Stimulated activated naive CD8-positive, alpha-beta T cell treated with anti-CD3 and anti-CD28 coated beads, Interleukin-15, amount 100 ng/mL, for 72 hours (primary cell): ENCODE results near the gene KCNMA1.

ENCODE experiments used
- ATAC-seq: fragments of 150-1000 bp; cut with Tn5 transposase; 2 replicates; pipeline ENCODE4 v1.10.0; 2021; ENCODE audit warnings: mild to moderate bottlenecking, moderate library complexity
- DNase-seq, 2 donors: peaks; one replicate each; pipeline ENCODE4 v3.0.0; 2021 to 2022
- H3K27ac Mint-ChIP-seq, 2 donors: one replicate each; pipeline ENCODE4 v1.8.0; 2022; ENCODE audit warnings: mild to moderate bottlenecking in 2 of 2, mixed read lengths in 2 of 2, moderate library complexity in 2 of 2
- H3K27me3 Mint-ChIP-seq: one replicate; pipeline ENCODE4 v1.8.0; 2022; ENCODE audit warnings: mixed read lengths
- H3K4me1 Mint-ChIP-seq: one replicate; pipeline ENCODE4 v1.8.0; 2022; ENCODE audit warnings: mild to moderate bottlenecking, mixed read lengths
- H3K4me3 Mint-ChIP-seq, 2 donors: one replicate each; pipeline ENCODE4 v1.8.0; 2022; ENCODE audit warnings: mild to moderate bottlenecking in 2 of 2, mixed read lengths in 2 of 2, moderate library complexity in 1 of 2
- H3K9me3 Mint-ChIP-seq, 2 donors: one replicate each; pipeline ENCODE4 v1.8.0; 2022; ENCODE audit warnings: mixed read lengths in 2 of 2

KCNMA1 gene

GRCh38 chr10:76921383-76922010 lies 716.1 kb downstream of the KCNMA1 start:
- H3K27me3 Mint-ChIP-seq = no peaks in the 10 kb centered on the region
- no peak overlapping the region for H3K4me3 Mint-ChIP-seq
- DNase-seq (no peak), ATAC-seq (no peak)
- no peaks in the 10 kb centered on the region for H3K4me1 Mint-ChIP-seq
- no peaks in the 10 kb centered on the region for H3K9me3 Mint-ChIP-seq
- H3K27ac Mint-ChIP-seq = no peak overlapping the region

DNA sequence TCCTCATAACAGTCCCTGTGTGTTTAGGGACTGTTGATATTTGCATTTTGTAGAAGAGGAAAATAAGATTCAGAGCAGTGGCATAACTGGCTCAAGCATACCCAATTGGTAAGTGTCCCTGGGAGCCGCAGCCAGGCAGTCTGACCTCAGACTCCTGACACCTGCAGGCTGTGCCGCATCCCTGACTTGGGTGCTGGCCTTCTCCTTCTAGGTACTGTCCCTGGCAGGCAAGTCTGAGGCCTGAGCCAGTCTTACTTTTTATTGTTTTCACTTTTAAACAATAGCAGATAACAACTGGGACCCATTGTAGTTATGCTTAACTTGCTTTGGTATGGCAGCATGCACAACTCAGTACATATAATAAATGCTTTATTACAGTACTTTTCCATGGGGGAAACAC lies 717.0 kb downstream of the KCNMA1 start:
- Mint-ChIP-seq H3K27ac (no peak overlapping the region), H3K4me1 (no peaks in the 10 kb centered on the region), H3K9me3 (no peaks in the 10 kb centered on the region), H3K4me3 (no peak overlapping the region), H3K27me3 (no peaks in the 10 kb centered on the region)
- ATAC-seq (no peak), DNase-seq (no peak)

GRCh38 chr10:76918106-76918505 lies 719.5 kb downstream of the KCNMA1 start:
- no peak overlapping the region for H3K27ac Mint-ChIP-seq
- no peaks in the 10 kb centered on the region for H3K9me3 Mint-ChIP-seq
- no peaks in the 10 kb centered on the region for H3K4me1 Mint-ChIP-seq
- ATAC-seq (no peak), DNase-seq (no peak)
- H3K27me3 Mint-ChIP-seq = no peaks in the 10 kb centered on the region
- H3K4me3 Mint-ChIP-seq = no peak overlapping the region

DNA sequence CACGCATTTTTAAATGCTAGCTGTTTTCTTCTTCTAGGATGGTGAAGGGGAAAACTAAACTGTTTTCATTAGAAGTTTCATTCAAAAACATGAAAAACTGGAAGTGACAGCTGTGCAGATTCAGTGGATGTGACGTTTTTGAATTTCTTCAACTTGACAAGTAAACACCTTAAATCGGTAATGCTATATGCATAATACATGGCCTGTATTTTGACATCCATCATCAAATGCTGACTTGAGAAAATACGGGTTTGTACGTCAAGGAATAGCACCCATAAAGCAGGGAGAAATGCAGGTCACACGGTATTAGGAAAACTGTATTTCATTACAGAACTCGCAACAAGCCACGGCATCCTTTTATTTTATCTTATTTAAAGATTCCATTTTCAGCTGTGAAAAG lies 720.5 kb downstream of the KCNMA1 start:
- no peaks in the 10 kb centered on the region for H3K4me1 Mint-ChIP-seq
- ATAC-seq (no peak), DNase-seq (no peak)
- H3K9me3 Mint-ChIP-seq = no peaks in the 10 kb centered on the region
- no peak overlapping the region for H3K27ac Mint-ChIP-seq
- H3K27me3 Mint-ChIP-seq = no peaks in the 10 kb centered on the region
- no peak overlapping the region for H3K4me3 Mint-ChIP-seq

DNA sequence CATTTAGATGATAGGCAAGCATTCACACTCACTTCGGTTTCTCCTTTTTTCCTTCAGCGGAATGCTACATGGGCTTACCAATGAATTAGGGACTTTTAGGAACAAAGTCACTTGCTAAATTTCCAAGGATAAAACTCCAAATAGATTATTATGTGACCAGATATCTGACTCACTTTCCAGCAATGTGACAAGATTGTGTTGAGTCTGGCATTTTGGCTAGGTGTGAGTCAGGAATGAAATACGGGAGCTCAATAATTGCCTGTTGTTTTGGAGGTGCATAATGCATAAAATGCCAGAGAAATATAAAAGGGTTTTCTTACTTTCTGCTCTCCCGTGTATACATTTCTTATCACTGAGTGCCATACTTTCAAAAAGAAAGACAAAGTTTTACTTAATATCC lies 721.1 kb downstream of the KCNMA1 start:
- H3K27me3 Mint-ChIP-seq = no peaks in the 10 kb centered on the region
- no peak for ATAC-seq
- no peak for DNase-seq
- no peaks in the 10 kb centered on the region for H3K4me1 Mint-ChIP-seq
- no peak overlapping the region for H3K27ac Mint-ChIP-seq
- no peaks in the 10 kb centered on the region for H3K9me3 Mint-ChIP-seq
- H3K4me3 Mint-ChIP-seq = no peak overlapping the region

DNA sequence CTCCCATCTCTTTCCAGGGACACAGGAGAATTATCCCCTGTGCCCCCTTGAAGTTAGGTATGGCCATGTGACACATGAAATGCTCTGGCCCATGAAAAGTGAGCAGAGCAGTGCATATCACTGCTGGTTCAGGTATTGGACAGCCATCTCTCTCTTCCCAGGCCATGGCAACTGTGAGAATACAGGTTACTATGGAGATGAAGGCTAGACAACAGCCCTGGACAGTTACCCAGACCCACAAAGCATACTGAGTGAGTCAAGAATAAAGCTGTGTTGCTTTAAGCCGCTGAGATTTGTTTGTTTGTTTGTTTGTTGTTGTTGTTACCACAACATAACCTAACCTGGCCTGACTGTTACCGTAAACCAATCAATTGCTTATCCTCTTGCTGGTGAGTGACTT lies 722.3 kb downstream of the KCNMA1 start:
- Mint-ChIP-seq H3K27me3 (no peaks in the 10 kb centered on the region), H3K4me3 (no peak overlapping the region), H3K27ac (no peak overlapping the region), H3K9me3 (no peaks in the 10 kb centered on the region), H3K4me1 (no peaks in the 10 kb centered on the region)
- ATAC-seq = no peak
- DNase-seq = no peak

DNA sequence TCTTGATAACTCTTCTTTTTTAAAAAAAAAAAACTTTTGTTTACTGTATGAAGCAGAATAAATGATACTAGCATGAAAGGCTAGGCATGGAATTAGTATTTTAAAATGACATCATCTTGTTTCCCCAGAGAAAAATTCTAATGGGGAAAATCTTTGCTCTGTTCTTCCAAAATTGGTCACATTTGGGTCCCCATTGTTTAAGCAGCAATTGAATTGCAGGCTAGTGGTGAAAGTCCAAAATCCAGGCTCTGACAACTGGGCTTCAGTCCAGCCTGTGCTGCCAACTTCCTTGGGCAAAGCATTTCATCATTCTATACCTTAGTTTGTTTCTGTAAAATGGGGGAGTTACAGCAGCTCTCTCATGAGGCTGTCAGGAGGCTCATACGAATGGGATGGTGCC lies 726.4 kb downstream of the KCNMA1 start:
- Mint-ChIP-seq H3K4me1 (no peaks in the 10 kb centered on the region), H3K27ac (no peak overlapping the region), H3K27me3 (peaks cover 10% of the 10 kb centered on the region)

GRCh38 chr10:76910184-76910962 lies 727.2 kb downstream of the KCNMA1 start:
- Mint-ChIP-seq H3K4me1 (no peaks in the 10 kb centered on the region), H3K4me3 (no peak overlapping the region), H3K27me3 (peaks cover 10% of the 10 kb centered on the region), H3K9me3 (peaks cover 7 to 15% of the 10 kb centered on the region in 2 donors), H3K27ac (no peak overlapping the region)
- ATAC-seq (no peak), DNase-seq (no peak)

More for the DNA sequence above, 726.4 kb downstream of the KCNMA1 start:
- DNase-seq (no peak), ATAC-seq (no peak)
- Mint-ChIP-seq H3K4me3 (no peak overlapping the region), H3K9me3 (peaks cover 7 to 15% of the 10 kb centered on the region in 2 donors)

DNA sequence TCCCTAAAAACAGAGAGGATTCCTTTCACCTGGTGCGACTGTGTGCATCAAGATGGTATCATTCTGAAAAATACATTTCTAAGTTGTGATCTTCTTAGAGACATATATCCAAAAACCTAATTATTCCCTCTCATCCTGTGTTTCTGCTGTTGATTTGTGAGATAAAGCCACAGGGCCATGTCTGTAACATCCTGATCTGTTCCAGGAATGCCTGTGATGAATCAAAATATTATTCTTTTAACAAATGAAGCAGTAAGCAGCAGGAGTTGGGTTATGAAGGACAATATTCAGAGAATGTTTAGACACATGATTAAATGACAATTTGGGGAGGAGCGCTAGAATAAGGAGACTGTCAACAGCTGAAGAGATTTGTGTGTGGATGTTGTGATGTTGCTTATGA lies 731.4 kb downstream of the KCNMA1 start:
- Mint-ChIP-seq H3K4me3 (no peak overlapping the region), H3K9me3 (peaks cover 7 to 15% of the 10 kb centered on the region in 2 donors), H3K4me1 (no peaks in the 10 kb centered on the region), H3K27me3 (peaks cover 10% of the 10 kb centered on the region), H3K27ac (no peak overlapping the region)
- DNase-seq (no peak), ATAC-seq (no peak)

- Mint-ChIP-seq H3K4me3 (no peak overlapping the region), H3K27me3 (peaks cover 10% of the 10 kb centered on the region), H3K4me1 (no peaks in the 10 kb centered on the region), H3K27ac (no peak overlapping the region), H3K9me3 (peaks cover 7 to 15% of the 10 kb centered on the region in 2 donors)
- DNase-seq = no peak
- ATAC-seq = no peak
These were observed 732.4 kb downstream of the KCNMA1 start for GRCh38 chr10:76905251-76905650.

- H3K4me1 Mint-ChIP-seq = no peaks in the 10 kb centered on the region
- no peaks in the 10 kb centered on the region for H3K27me3 Mint-ChIP-seq
- ATAC-seq = no peak
- no peak overlapping the region for H3K4me3 Mint-ChIP-seq
- DNase-seq = no peak
- no peak overlapping the region for H3K27ac Mint-ChIP-seq
- H3K9me3 Mint-ChIP-seq = no peaks in the 10 kb centered on the region
These were observed 734.1 kb downstream of the KCNMA1 start for GRCh38 chr10:76903387-76903945.

GRCh38 chr10:76902949-76903348 lies 734.7 kb downstream of the KCNMA1 start:
- H3K4me1 Mint-ChIP-seq = no peaks in the 10 kb centered on the region
- H3K27me3 Mint-ChIP-seq = no peaks in the 10 kb centered on the region
- DNase-seq (no peak), ATAC-seq (no peak)
- no peaks in the 10 kb centered on the region for H3K9me3 Mint-ChIP-seq
- H3K4me3 Mint-ChIP-seq = no peak overlapping the region
- no peak overlapping the region for H3K27ac Mint-ChIP-seq

DNA sequence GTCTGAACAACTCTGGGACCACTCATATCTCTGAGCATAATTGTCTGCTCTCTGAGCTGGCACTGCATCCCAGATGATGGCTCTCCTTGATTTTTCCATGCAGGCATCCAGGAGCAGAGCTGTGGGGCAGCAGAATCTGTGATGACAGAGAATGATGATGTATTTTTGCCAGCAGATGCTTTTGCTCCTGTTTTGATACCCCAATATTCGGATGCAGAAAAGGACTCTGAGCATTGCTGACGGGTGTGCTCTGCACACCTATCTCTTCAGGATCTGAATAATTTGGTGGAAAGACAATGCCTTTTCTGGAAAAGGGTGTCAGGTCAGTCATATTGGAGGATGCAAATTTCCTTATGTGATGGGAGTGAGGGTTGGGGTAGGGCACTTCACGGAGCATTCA lies 735.9 kb downstream of the KCNMA1 start:
- H3K9me3 Mint-ChIP-seq = no peaks in the 10 kb centered on the region
- H3K27ac Mint-ChIP-seq = no peak overlapping the region
- no peak for ATAC-seq
- no peak overlapping the region for H3K4me3 Mint-ChIP-seq
- H3K27me3 Mint-ChIP-seq = no peaks in the 10 kb centered on the region
- H3K4me1 Mint-ChIP-seq = no peaks in the 10 kb centered on the region
- DNase-seq = no peak

GRCh38 chr10:76899490-76899889 lies 738.1 kb downstream of the KCNMA1 start:
- no peak for DNase-seq

GRCh38 chr10:76892766-76893479 lies 744.7 kb downstream of the KCNMA1 start:
- Mint-ChIP-seq H3K4me1 (no peaks in the 10 kb centered on the region), H3K27ac (no peak overlapping the region), H3K27me3 (peaks cover 11% of the 10 kb centered on the region), H3K9me3 (peaks cover 7 to 13% of the 10 kb centered on the region in 2 donors), H3K4me3 (no peak overlapping the region)
- ATAC-seq = no peak
- DNase-seq = no peak

More at GRCh38 chr10:76899490-76899889, 738.1 kb downstream of the KCNMA1 start:
- ATAC-seq = no peak
- peaks cover 7 to 13% of the 10 kb centered on the region in 2 donors for H3K9me3 Mint-ChIP-seq
- no peaks in the 10 kb centered on the region for H3K4me1 Mint-ChIP-seq
- H3K4me3 Mint-ChIP-seq = no peak overlapping the region
- H3K27ac Mint-ChIP-seq = no peak overlapping the region
- peaks cover 11% of the 10 kb centered on the region for H3K27me3 Mint-ChIP-seq
